H9 (cell line): ENCODE measurements around the gene PPFIA2. TPM values are rescaled to one million over a fixed set of nuclear protein-coding genes. Genes with fewer than 3 reads are reported as not detected.

Experiments used
- DNase-seq: peaks from one replicate; pipeline ENCODE4 v3.0.0-alpha.2; 2017
- H2AFZ ChIP-seq: one replicate; pipeline ENCODE4 v1.6.1; 2013; ENCODE audit warnings: mild to moderate bottlenecking, low read length, control low read depth, moderate library complexity
- H2AK5ac ChIP-seq: 2 replicates; pipeline ENCODE4 v1.6.1; 2013; ENCODE audit warnings: low read length, control low read depth, mixed read lengths; ENCODE audit not compliant: insufficient read length
- H2BK120ac ChIP-seq: one replicate; pipeline ENCODE4 v1.6.1; 2013; ENCODE audit warnings: low read depth, mild to moderate bottlenecking, low read length, control low read depth, inconsistent platforms; ENCODE audit not compliant: poor library complexity, severe bottlenecking
- H2BK12ac ChIP-seq: 2 replicates; pipeline ENCODE4 v1.6.1; 2013; ENCODE audit warnings: low read length, control low read depth, mixed read lengths, low read depth; ENCODE audit not compliant: insufficient read length
- H2BK15ac ChIP-seq: 2 replicates; pipeline ENCODE4 v1.6.1; 2013; ENCODE audit warnings: low read depth, low read length, control low read depth
- H2BK20ac ChIP-seq: one replicate; pipeline ENCODE4 v1.6.1; 2013; ENCODE audit warnings: low read depth, mild to moderate bottlenecking, low read length, control low read depth, inconsistent platforms; ENCODE audit not compliant: poor library complexity, severe bottlenecking
- H2BK5ac ChIP-seq: 2 replicates; pipeline ENCODE4 v1.6.1; 2013; ENCODE audit warnings: low read length, control low read depth, mixed read lengths; ENCODE audit not compliant: insufficient read length
- H3K14ac ChIP-seq: 2 replicates; pipeline ENCODE4 v1.6.1; 2013; ENCODE audit warnings: low read length, control low read depth; ENCODE audit not compliant: insufficient read depth
- H3K18ac ChIP-seq: 2 replicates; pipeline ENCODE4 v1.6.1; 2013; ENCODE audit warnings: low read depth, mild to moderate bottlenecking, mixed read lengths, low read length, control low read depth; ENCODE audit not compliant: insufficient read length
- H3K23ac ChIP-seq: 2 replicates; pipeline ENCODE4 v1.6.1; 2013; ENCODE audit warnings: low read length, control low read depth, mixed read lengths, low read depth; ENCODE audit not compliant: insufficient read length
- H3K23me2 ChIP-seq: 2 replicates; pipeline ENCODE4 v1.6.1; 2013; ENCODE audit warnings: low read depth, mild to moderate bottlenecking, mixed read lengths, low read length, control low read depth; ENCODE audit not compliant: insufficient read length, poor library complexity, severe bottlenecking
- H3K27ac ChIP-seq: 2 replicates; pipeline ENCODE4 v1.5.1; 2013; ENCODE audit warnings: low read length, control low read depth, mixed read lengths, low read depth; ENCODE audit not compliant: insufficient read length
- H3K27me3 ChIP-seq: 2 replicates; pipeline ENCODE4 v1.6.1; 2013; ENCODE audit warnings: low read length, control low read depth, inconsistent platforms; ENCODE audit not compliant: insufficient read depth
- H3K4ac ChIP-seq: 2 replicates; pipeline ENCODE4 v1.6.1; 2013; ENCODE audit warnings: low read depth, mild to moderate bottlenecking, control low read depth, inconsistent platforms, low read length, moderate library complexity
- H3K4me1 ChIP-seq: 2 replicates; pipeline ENCODE4 v1.6.1; 2013; ENCODE audit warnings: low read length, control low read depth, inconsistent platforms; ENCODE audit not compliant: insufficient read depth
- H3K4me2 ChIP-seq: 2 replicates; pipeline ENCODE4 v1.6.1; 2013; ENCODE audit warnings: low read length, control low read depth, mixed read lengths; ENCODE audit not compliant: insufficient read length, insufficient read depth
- H3K56ac ChIP-seq: 2 replicates; pipeline ENCODE4 v1.6.1; 2013; ENCODE audit warnings: low read depth, mild to moderate bottlenecking, mixed read lengths, low read length, control low read depth; ENCODE audit not compliant: insufficient read length
- H3K79me1 ChIP-seq: 2 replicates; pipeline ENCODE4 v1.6.1; 2013; ENCODE audit warnings: low read depth, mild to moderate bottlenecking, moderate library complexity, low read length, control low read depth, inconsistent platforms; ENCODE audit not compliant: insufficient read depth, poor library complexity, severe bottlenecking
- H3K79me2 ChIP-seq: 2 replicates; pipeline ENCODE4 v1.6.1; 2013; ENCODE audit warnings: low read length, control low read depth, inconsistent platforms; ENCODE audit not compliant: insufficient read depth
- H3K9ac ChIP-seq: 2 replicates; pipeline ENCODE4 v1.6.1; 2013; ENCODE audit warnings: low read length, control low read depth, mixed read lengths; ENCODE audit not compliant: insufficient read length; ENCODE audit errors: extremely low read depth
- H3K9me3 ChIP-seq: one replicate; pipeline ENCODE4 v1.6.1; 2013; ENCODE audit warnings: low read depth, low read length, inconsistent platforms; ENCODE audit not compliant: control insufficient read depth
- H3T11ph ChIP-seq: one replicate; pipeline ENCODE4 v1.6.1; 2013; ENCODE audit warnings: mild to moderate bottlenecking, low read length, control low read depth, inconsistent platforms
- H4K20me1 ChIP-seq: one replicate; pipeline ENCODE4 v1.6.1; 2013; ENCODE audit not compliant: control insufficient read depth, insufficient read length, insufficient read depth
- H4K5ac ChIP-seq: 2 replicates; pipeline ENCODE4 v1.6.1; 2013; ENCODE audit warnings: low read depth, mild to moderate bottlenecking, mixed read lengths, low read length, control low read depth; ENCODE audit not compliant: insufficient read length
- H4K8ac ChIP-seq: replicated peaks from 2 replicates; pipeline ENCODE4 v1.6.1; 2013; ENCODE audit warnings: low read length, control low read depth, mixed read lengths, low read depth; ENCODE audit not compliant: insufficient read length
- H4K91ac ChIP-seq: 2 replicates; pipeline ENCODE4 v1.6.1; 2013; ENCODE audit warnings: low read depth, mild to moderate bottlenecking, moderate library complexity, mixed read lengths, low read length, control low read depth; ENCODE audit not compliant: insufficient read length
- H3K27ac Mint-ChIP-seq, 3 experiments: 2 replicates in 2 of 3; 3 replicates in 1 of 3; pipeline ENCODE4 v1.8.0; 2020 to 2021; ENCODE audit warnings: mixed read lengths in 3 of 3, mild to moderate bottlenecking in 1 of 3, moderate library complexity in 1 of 3
- H3K27me3 Mint-ChIP-seq: 2 replicates; pipeline ENCODE4 v1.8.0; 2021; ENCODE audit warnings: low read depth, mild to moderate bottlenecking, moderate library complexity, mixed read lengths
- H3K36me3 Mint-ChIP-seq, 3 experiments: 2 replicates in 2 of 3; 3 replicates in 1 of 3; pipeline ENCODE4 v1.8.0; 2020 to 2021; ENCODE audit warnings: low read depth in 3 of 3, mixed read lengths in 3 of 3; ENCODE audit not compliant: insufficient read depth in 1 of 3
- H3K4me1 Mint-ChIP-seq, 2 experiments: 2 replicates each; pipeline ENCODE4 v1.8.0; 2020; ENCODE audit warnings: mixed read lengths in 2 of 2
- H3K4me3 Mint-ChIP-seq, 2 experiments: 2 replicates in 1 of 2; 3 replicates in 1 of 2; pipeline ENCODE4 v1.8.0; 2020 to 2021; ENCODE audit warnings: mild to moderate bottlenecking in 2 of 2, mixed read lengths in 2 of 2, moderate library complexity in 1 of 2
- H3K9me3 Mint-ChIP-seq, 2 experiments: 2 replicates in 1 of 2; 3 replicates in 1 of 2; pipeline ENCODE4 v1.8.0; 2020; ENCODE audit warnings: mild to moderate bottlenecking in 2 of 2, mixed read lengths in 2 of 2, moderate library complexity in 1 of 2
- CTCF ChIP-seq: fragments of 200-600 bp; sonication (generic); conservative IDR thresholded peaks from 3 replicates; pipeline ENCODE4 v1.8.0; 2021; ENCODE audit warnings: antibody characterized with exemption, mild to moderate bottlenecking
- whole genome bisulfite sequencing: extraction: QIAGEN DNeasy Blood & Tissue Kit; methylation state at CpG from one replicate; pipeline ENCODE4 v1.1.7; 2013; ENCODE audit warnings: missing lambda C conversion rate, low lambda C conversion rate, mixed read lengths; ENCODE audit not compliant: insufficient read length; ENCODE audit errors: extremely low coverage; 5-methylcytosine and 5-hydroxymethylcytosine counted together
- total RNA-seq: library from RNA; stranded (reverse); gene quantifications from 2 replicates; pipeline ENCODE4 v1.2.1, GENCODE V29; 2021

Gene PPFIA2
- total RNA-seq, 1 experiment from 2014 or later, result 1.3 TPM

- H3K56ac ChIP-seq, result no peak overlapping the region
- H2AK5ac ChIP-seq, result no peak overlapping the region
- no peaks in the 10 kb centered on the region for H3K79me2 ChIP-seq
- H2BK12ac ChIP-seq, result no peak overlapping the region
- no peaks in the 10 kb centered on the region for H4K20me1 ChIP-seq
- no peak overlapping the region for H3K23ac ChIP-seq
- no peaks in the 10 kb centered on the region for H3K27me3 Mint-ChIP-seq
- H3K4me1 ChIP-seq, result peaks cover 4% of the 10 kb centered on the region; the same call in 1 of the 2 replicates
- no peaks in the 10 kb centered on the region for H3K9me3 ChIP-seq
- H3K4me3 Mint-ChIP-seq, result no peak overlapping the region
- no peak overlapping the region for H4K8ac ChIP-seq
- H3K23me2 ChIP-seq, result no peaks in the 10 kb centered on the region
- no peak overlapping the region for H3K27ac ChIP-seq
- no peak for DNase-seq
- no peak overlapping the region for H3K14ac ChIP-seq
- TF ChIP-seq CTCF, result no peak
- H3K4me2 ChIP-seq, result no peak overlapping the region
- no peak overlapping the region for H2BK120ac ChIP-seq
- H3K27me3 ChIP-seq, result no peaks in the 10 kb centered on the region
- WGBS, result no CpG with 5 or more reads among the region's 1 CpG
- no peak overlapping the region for H2BK15ac ChIP-seq
- H2BK20ac ChIP-seq, result no peak overlapping the region
- H3K9ac ChIP-seq, result no peak overlapping the region
- H2AFZ ChIP-seq, result no peak overlapping the region
- peaks cover 2 to 5% of the 10 kb centered on the region in 2 experiments; a peak in 3 of 5 replicates for H3K9me3 Mint-ChIP-seq
- peak overlapping the region in 1 of 3 experiments; percentile 24; a peak in 1 of 7 replicates for H3K27ac Mint-ChIP-seq
- no peak overlapping the region for H3K4ac ChIP-seq
- peaks cover 31 to 50% of the 10 kb centered on the region in 2 experiments for H3K4me1 Mint-ChIP-seq
- H3K79me1 ChIP-seq, result no peaks in the 10 kb centered on the region
- H3K18ac ChIP-seq, result no peak overlapping the region
- H3T11ph ChIP-seq, result no peak overlapping the region
- H2BK5ac ChIP-seq, result no peak overlapping the region
- H4K5ac ChIP-seq, result no peak overlapping the region
- no peaks in the 10 kb centered on the region; a peak in 2 of 7 replicates for H3K36me3 Mint-ChIP-seq
- H4K91ac ChIP-seq, result no peak overlapping the region
Observed at GRCh38 chr12:81726634-81727033, 32.5 kb downstream of the PPFIA2 start.
